ENCODE measurements around the gene IGF1R.
"Not testable (repeated sequence)": the region's sequence is repeated elsewhere in the genome, so short reads cannot be mapped to it uniquely, and the experiment has no call there.

The IGF1R gene

GRCh38 chr15:98647774-98648653 is at the start of gene IGF1R:
Gene IGF1R, plus strand, starts transcription at chr15:98648539. Its CDS starts 1,043 bp downstream, at chr15:98649582.
- DNase-seq (ENCODE audit: low read depth): peak; percentile 84

- DNase-seq (ENCODE audit: low read depth): peak; percentile 41
These were observed 48.2 kb upstream of the IGF1R start for GRCh38 chr15:98599909-98600691.

- no peak for DNase-seq (ENCODE audit: low read depth)
These were observed 43.4 kb upstream of the IGF1R start for GRCh38 chr15:98604983-98605382.

- no peak for DNase-seq (ENCODE audit: low read depth)
These were observed 39.0 kb upstream of the IGF1R start for GRCh38 chr15:98609144-98609852.

- DNase-seq (ENCODE audit: low read depth): no peak
These were observed 37.3 kb upstream of the IGF1R start for GRCh38 chr15:98610991-98611390.

- DNase-seq (ENCODE audit: low read depth): no peak
These were observed 36.5 kb upstream of the IGF1R start for GRCh38 chr15:98611808-98612207.

- DNase-seq (ENCODE audit: low read depth): no peak
These were observed 35.7 kb upstream of the IGF1R start for GRCh38 chr15:98612490-98613110.

- no peak for DNase-seq (ENCODE audit: low read depth)
These were observed 33.7 kb upstream of the IGF1R start for GRCh38 chr15:98614681-98615080.

- no peak for DNase-seq (ENCODE audit: low read depth)
These were observed 31.9 kb upstream of the IGF1R start for GRCh38 chr15:98616397-98616796.

- DNase-seq (ENCODE audit: low read depth): no peak
These were observed 30.9 kb upstream of the IGF1R start for GRCh38 chr15:98617328-98617980.

GRCh38 chr15:98618576-98618975 is 29.8 kb upstream of the IGF1R start:
- not testable (repeated sequence) for DNase-seq (ENCODE audit: low read depth)

GRCh38 chr15:98620020-98620419 is 28.3 kb upstream of the IGF1R start:
- no peak for DNase-seq (ENCODE audit: low read depth)

- no peak for DNase-seq (ENCODE audit: low read depth)
These were observed 27.3 kb upstream of the IGF1R start for GRCh38 chr15:98621021-98621420.

- DNase-seq (ENCODE audit: low read depth): no peak
These were observed 22.7 kb upstream of the IGF1R start for GRCh38 chr15:98625614-98626013.

GRCh38 chr15:98626153-98626552 is 22.2 kb upstream of the IGF1R start:
- DNase-seq (ENCODE audit: low read depth): no peak

GRCh38 chr15:98628216-98628615 is 20.1 kb upstream of the IGF1R start:
- DNase-seq (ENCODE audit: low read depth): no peak

GRCh38 chr15:98635848-98636247 is 12.5 kb upstream of the IGF1R start:
- no peak for DNase-seq (ENCODE audit: low read depth)

- DNase-seq (ENCODE audit: low read depth): no peak
These were observed 5.2 kb upstream of the IGF1R start for GRCh38 chr15:98643115-98643514.

GRCh38 chr15:98646546-98647025 is 1.8 kb upstream of the IGF1R start:
- DNase-seq (ENCODE audit: low read depth): no peak

- no peak for DNase-seq (ENCODE audit: low read depth)
These were observed 1.1 kb upstream of the IGF1R start for GRCh38 chr15:98647026-98647773.
